Measurements from ENCODE around the gene INSC.

INSC gene

DNA sequence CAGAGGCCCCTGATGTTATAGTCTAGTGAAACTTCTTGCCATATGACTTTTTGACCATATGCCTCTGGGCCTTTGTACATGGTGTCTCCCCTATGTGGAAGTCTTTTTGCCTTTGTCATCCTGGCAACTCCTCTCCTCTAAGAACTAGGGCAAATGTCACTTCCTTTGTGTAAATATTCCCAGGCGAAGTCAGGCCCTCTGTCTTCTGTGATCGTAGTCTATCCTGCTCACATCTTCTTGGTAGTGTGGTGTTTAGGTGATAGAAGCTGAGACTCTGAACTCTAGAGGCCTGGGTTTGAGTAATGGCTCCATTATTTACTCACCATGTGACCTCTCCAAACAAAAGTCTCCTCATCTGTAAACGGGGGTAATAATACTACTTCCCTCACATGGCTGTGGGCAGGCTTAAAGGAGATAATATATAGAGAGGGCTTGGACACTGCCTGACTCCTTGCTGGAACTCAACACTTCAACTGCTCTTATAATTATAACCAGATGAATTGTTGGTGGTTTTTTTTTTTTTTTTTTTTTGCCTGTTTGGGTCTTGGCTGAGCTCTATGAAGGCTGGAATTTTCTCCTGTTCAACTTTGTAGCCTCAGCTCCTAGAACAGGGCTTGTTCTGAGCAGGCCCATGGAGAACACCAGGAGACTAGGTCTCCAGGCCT lies 43.8 kb downstream of the INSC start:
- H3K27ac ChIP-seq = no peak overlapping the region
- TF ChIP-seq ZFX (IDR thresholded peaks at IDR 0.05) (no peak), CTCF (conservative IDR thresholded peaks at IDR 0.05) (no peak)

DNA sequence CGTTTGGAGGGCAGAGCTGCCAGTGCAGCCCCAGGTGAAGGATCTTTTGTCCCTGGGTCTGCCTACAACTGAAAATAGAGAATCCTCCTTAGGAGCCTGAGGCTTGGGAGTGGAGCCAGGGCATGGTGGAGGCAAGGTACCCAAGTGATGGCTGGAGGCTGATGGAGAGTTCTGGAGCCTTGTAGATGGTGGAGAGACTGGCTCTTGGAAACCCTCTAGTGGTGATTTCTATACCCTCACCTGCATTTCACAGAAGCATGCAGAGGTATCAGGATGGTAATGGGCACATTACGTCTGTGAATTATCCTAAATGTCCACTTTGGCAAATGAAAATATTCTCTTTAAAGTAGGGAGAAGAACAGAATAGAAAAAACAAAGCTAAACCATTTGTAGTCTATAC lies 44.4 kb downstream of the INSC start:
- TF ChIP-seq ZFX (IDR thresholded peaks at IDR 0.05) (no peak), CTCF (conservative IDR thresholded peaks at IDR 0.05) (peak; percentile 69)
- H3K27ac ChIP-seq = no peak overlapping the region

- TF ChIP-seq ZFX (IDR thresholded peaks at IDR 0.05) (no peak), CTCF (conservative IDR thresholded peaks at IDR 0.05) (no peak)
- no peak overlapping the region for H3K27ac ChIP-seq
These were observed 47.1 kb downstream of the INSC start for GRCh38 chr11:15161790-15162189.

- TF ChIP-seq ZFX (IDR thresholded peaks at IDR 0.05) (no peak), CTCF (conservative IDR thresholded peaks at IDR 0.05) (no peak)
- no peak overlapping the region for H3K27ac ChIP-seq
These were observed 48.4 kb downstream of the INSC start for GRCh38 chr11:15163136-15163535.

DNA sequence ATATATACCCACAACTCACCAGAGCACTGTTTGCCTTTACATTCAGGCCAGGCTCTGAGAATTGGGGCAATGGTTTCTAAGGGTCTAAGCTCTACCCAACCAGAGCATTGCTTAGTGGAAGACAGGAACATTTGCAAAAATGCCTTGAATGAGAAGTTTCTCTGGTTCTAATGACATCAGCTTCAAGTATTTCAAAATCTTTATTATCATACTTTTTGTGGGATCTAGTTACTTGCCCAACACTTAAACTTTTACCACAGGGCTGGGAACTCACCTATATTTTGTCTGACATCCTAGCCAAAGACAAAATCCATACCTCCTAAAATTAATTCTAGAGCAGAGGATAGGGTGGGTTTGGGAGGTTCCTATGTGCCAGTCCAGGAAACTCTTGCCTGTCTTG lies 51.5 kb downstream of the INSC start:
- TF ChIP-seq ZFX (IDR thresholded peaks at IDR 0.05) = no peak
- no peak for TF ChIP-seq CTCF (conservative IDR thresholded peaks at IDR 0.05)
- no peak overlapping the region for H3K27ac ChIP-seq

DNA sequence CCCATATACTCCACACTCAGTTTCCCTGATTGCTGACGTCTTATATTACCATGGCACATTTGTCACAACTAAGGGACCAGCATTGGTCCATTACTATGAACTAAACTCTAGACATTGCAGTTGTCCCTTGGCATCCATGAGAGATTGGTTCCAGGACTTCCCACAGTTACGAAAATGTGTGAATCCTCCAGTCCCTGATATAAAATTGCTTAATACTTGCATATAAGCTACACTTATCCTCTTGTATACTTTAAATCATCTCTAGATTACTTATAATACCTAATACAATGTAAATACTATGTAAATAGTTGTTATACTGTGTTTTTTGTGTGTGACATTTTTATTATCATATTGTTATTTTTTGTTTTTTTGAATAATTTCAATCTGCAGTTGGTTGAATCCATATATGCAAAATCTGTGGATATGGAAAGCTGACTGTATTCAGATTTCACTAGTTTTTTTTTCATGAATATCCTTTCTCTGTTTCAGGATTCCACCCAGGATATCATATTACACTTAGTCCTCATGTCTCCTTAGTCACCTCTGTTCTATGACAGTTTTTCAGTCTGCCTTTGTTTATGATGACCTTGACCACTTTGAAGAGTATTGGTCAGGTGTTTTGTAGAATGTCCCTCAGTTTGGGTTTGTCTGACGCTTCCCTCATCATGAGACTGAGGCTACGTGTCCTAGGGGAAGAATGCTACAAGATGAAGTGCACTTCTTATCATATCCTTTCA lies 55.3 kb downstream of the INSC start:
- no peak overlapping the region for H3K27ac ChIP-seq
- TF ChIP-seq ZFX (IDR thresholded peaks at IDR 0.05) (no peak), CTCF (conservative IDR thresholded peaks at IDR 0.05) (no peak)

GRCh38 chr11:15170698-15171097 lies 56.0 kb downstream of the INSC start:
- no peak for TF ChIP-seq CTCF (conservative IDR thresholded peaks at IDR 0.05)
- no peak for TF ChIP-seq ZFX (IDR thresholded peaks at IDR 0.05)
- no peak overlapping the region for H3K27ac ChIP-seq
